Prostate gland (tissue), 2 donors: ENCODE measurements around the gene PPP4R1. TPM values are rescaled to one million over a fixed set of nuclear protein-coding genes. Genes with fewer than 3 reads are reported as not detected.

ENCODE experiments used
- DNase-seq: peaks from one replicate; pipeline ENCODE4 v3.0.0-alpha.2; 2019; ENCODE audit warnings: low spot score
- H3K27ac ChIP-seq, 2 donors: fragments of 200-600 bp; sonication (generic); 2 replicates each; pipeline ENCODE4 v1.5.1; 2017 to 2019
- H3K27me3 ChIP-seq: fragments of 200-600 bp; sonication (generic); replicated peaks from 2 replicates; pipeline ENCODE4 v1.5.1; 2019; ENCODE audit not compliant: insufficient read depth
- H3K36me3 ChIP-seq, 2 donors: fragments of 200-600 bp; sonication (generic); 1 replicate in 1 of 2; 2 replicates in 1 of 2; pipeline versions ENCODE4 v1.5.1 to v1.8.1; 2017 to 2019
- H3K4me1 ChIP-seq: fragments of 200-600 bp; sonication (generic); replicated peaks from 2 replicates; pipeline ENCODE4 v1.5.1; 2019
- H3K4me3 ChIP-seq, 2 donors: fragments of 200-600 bp; sonication (generic); 2 replicates each; pipeline ENCODE4 v1.5.1; 2017 to 2019
- H3K9me3 ChIP-seq: fragments of 200-600 bp; sonication (generic); 2 replicates; pipeline ENCODE4 v1.5.1; 2017
- POLR2A ChIP-seq: fragments of 450-650 bp; IDR thresholded peaks from one replicate; pipeline ENCODE4 v1.6.1; 2016; ENCODE audit warnings: antibody characterized with exemption, mild to moderate bottlenecking
- POLR2AphosphoS5 ChIP-seq: sonication (generic); formaldehyde crosslinking; IDR thresholded peaks from one replicate; pipeline ENCODE4 v1.6.1; 2017; ENCODE audit warnings: antibody characterized with exemption
- WGBS: methylation state at CpG from one replicate; pipeline ENCODE4 v1.1.5; 2018; 5-methylcytosine and 5-hydroxymethylcytosine counted together
- intact Hi-C: fragments of 100-400 bp; cut with DNase I; formaldehyde crosslinking; loops from one replicate; pipeline ENCODE4 v1.14.2; 2022
- total RNA-seq, 2 donors: library from RNA; depleted of rRNA; stranded (reverse); fragments of >200 nt; gene quantifications; one replicate each; pipeline ENCODE4 v1.1.0, GENCODE V29; 2016
- TF ChIP-seq, protein P1 (sequence below), 4 experiments: fragments of 200-600 bp in 2 of 4; fragments of 450-650 bp in 2 of 4; sonication (generic) in 2 of 4; IDR thresholded peaks; 1 replicate in 3 of 4; 2 replicates in 1 of 4; pipeline ENCODE4 v1.5.1; 2016 to 2019; ENCODE audit warnings: antibody characterized with exemption in 4 of 4, mild to moderate bottlenecking in 2 of 4, moderate library complexity in 2 of 4

Gene PPP4R1
- total RNA-seq, 2 donors from 2014 or later, result 39.1 to 67.0 TPM

DNA sequence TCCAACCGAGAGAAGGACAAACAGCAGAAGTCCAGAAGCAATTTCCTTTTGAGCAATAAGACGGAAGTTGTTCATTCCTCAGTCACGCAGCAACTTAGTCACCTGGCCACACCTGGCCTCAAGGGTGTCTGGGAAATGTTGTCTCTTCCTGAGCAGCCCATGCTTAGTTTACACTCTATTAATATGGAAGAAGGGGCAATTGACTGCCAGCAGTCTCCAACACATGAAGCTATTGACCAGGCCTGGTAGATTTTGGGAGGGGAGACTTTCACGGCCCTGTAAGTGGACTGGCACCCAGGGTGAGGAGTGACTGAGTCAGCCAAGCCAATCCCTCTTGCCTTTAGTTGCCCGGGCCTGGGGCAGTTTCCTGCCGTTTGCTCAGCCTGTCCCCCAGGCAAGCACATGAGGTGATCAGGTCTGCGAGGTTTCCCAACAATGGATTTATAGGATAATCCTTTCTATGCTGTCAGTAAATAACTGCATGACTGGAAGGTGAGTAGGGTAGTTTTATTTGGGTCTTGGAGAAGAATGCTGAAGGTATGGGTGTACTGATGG, 43.8 kb upstream of the PPP4R1 start:
- 71% methylated on average over 7 of the region's 7 CpGs for WGBS
- no peak overlapping the region for H3K4me3 ChIP-seq
- no peak for DNase-seq
- intact Hi-C loops, result no loop called here
- no peaks in the 10 kb centered on the region for H3K4me1 ChIP-seq
- TF ChIP-seq POLR2AphosphoS5 (no peak), POLR2A (no peak)
- TF ChIP-seq, protein P1, sequence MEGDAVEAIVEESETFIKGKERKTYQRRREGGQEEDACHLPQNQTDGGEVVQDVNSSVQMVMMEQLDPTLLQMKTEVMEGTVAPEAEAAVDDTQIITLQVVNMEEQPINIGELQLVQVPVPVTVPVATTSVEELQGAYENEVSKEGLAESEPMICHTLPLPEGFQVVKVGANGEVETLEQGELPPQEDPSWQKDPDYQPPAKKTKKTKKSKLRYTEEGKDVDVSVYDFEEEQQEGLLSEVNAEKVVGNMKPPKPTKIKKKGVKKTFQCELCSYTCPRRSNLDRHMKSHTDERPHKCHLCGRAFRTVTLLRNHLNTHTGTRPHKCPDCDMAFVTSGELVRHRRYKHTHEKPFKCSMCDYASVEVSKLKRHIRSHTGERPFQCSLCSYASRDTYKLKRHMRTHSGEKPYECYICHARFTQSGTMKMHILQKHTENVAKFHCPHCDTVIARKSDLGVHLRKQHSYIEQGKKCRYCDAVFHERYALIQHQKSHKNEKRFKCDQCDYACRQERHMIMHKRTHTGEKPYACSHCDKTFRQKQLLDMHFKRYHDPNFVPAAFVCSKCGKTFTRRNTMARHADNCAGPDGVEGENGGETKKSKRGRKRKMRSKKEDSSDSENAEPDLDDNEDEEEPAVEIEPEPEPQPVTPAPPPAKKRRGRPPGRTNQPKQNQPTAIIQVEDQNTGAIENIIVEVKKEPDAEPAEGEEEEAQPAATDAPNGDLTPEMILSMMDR (IDR thresholded peaks at IDR 0.05), result no peak
- no peaks in the 10 kb centered on the region for H3K9me3 ChIP-seq
- no peak overlapping the region for H3K27ac ChIP-seq
- H3K36me3 ChIP-seq, result no peaks in the 10 kb centered on the region
- no peaks in the 10 kb centered on the region for H3K27me3 ChIP-seq

DNA sequence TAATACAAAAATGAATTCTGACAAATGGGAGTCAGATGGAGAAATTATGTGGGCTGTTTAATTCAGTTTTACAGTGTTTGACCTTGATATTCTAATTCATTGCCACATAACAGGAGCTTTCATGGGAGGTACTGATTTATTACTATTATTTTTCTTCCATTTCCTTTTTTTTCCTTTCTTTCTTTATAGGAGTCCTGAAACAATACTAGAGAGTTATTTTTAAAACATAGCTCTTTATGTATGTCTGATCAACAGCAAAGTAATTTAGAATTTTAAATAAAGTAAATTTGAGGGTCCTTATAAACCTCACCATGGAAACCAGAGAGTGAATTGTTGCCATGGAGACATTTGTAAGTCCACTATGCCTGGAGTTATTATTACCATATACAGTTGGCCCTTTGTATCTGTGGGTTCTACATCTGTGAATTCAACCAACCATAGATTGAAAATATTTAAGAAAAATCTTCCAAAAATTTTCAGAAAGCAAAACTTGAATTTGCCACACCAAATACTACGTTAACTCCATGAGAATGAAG, 40.9 kb upstream of the PPP4R1 start:
- Histone ChIP-seq H3K36me3 (no peaks in the 10 kb centered on the region), H3K9me3 (no peaks in the 10 kb centered on the region), H3K4me3 (no peak overlapping the region), H3K27ac (no peak overlapping the region), H3K4me1 (no peaks in the 10 kb centered on the region), H3K27me3 (no peaks in the 10 kb centered on the region)
- no peak for TF ChIP-seq POLR2AphosphoS5
- TF ChIP-seq POLR2A, result no peak
- TF ChIP-seq, protein P1 (IDR thresholded peaks at IDR 0.05), result no peak
- whole genome bisulfite sequencing, result 87% methylated on average over 1 of the region's 1 CpG
- intact Hi-C loops, result no loop called here
- no peak for DNase-seq

DNA sequence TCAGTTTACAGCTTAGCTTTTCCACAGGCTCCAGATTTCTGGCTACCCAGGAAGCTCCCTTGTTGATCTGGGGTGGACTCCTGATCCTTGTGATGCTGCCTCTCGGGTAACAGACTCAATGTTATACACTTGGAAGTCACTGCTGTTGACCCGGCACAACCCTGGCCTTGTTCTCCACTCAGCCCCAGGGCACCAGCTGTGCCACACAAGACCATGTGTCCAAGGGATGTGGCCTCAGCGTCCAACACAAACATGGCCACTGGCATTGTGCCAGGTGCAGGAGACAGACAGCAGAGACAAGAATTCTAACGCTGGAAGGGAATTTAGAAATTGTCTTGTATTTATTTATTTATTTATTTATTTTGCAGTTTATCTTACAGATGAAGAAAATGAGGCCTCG, 39.0 kb upstream of the PPP4R1 start:
- no peaks in the 10 kb centered on the region for H3K27me3 ChIP-seq
- H3K9me3 ChIP-seq, result no peaks in the 10 kb centered on the region
- H3K4me3 ChIP-seq, result no peak overlapping the region
- no peak for DNase-seq
- no peak for TF ChIP-seq POLR2AphosphoS5
- TF ChIP-seq POLR2A, result no peak
- TF ChIP-seq, protein P1 (IDR thresholded peaks at IDR 0.05), result no peak
- intact Hi-C loops, result no loop called here
- no peak overlapping the region for H3K27ac ChIP-seq
- no peaks in the 10 kb centered on the region for H3K4me1 ChIP-seq
- no peaks in the 10 kb centered on the region for H3K36me3 ChIP-seq
- WGBS, result 57% methylated on average over 5 of the region's 5 CpGs

DNA sequence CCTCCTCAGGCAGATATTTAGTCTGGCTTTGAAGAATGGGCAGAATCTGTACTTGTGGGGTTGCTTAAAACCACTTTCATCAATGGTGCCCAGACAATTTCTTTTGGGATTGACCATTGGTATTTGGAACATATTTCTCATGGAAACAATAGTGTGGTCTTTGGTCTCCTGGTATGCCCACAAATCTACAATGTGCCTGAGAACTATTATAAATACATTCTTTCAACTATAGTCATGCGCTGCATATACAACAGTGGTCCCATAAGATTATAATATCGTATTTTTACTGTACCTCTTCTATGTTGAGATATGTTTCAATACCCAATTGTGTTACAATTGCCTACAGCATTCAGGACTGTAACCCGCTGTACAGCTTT, 34.8 kb upstream of the PPP4R1 start:
- no peak overlapping the region for H3K27ac ChIP-seq
- no peaks in the 10 kb centered on the region for H3K9me3 ChIP-seq
- intact Hi-C loops, result no loop called here
- no peaks in the 10 kb centered on the region for H3K36me3 ChIP-seq
- TF ChIP-seq POLR2AphosphoS5 (no peak), POLR2A (no peak)
- TF ChIP-seq, protein P1 (IDR thresholded peaks at IDR 0.05), result no peak
- DNase-seq, result no peak
- no peak overlapping the region for H3K4me3 ChIP-seq
- 93% methylated on average over 3 of the region's 3 CpGs for WGBS
- H3K4me1 ChIP-seq, result no peaks in the 10 kb centered on the region
- H3K27me3 ChIP-seq, result no peaks in the 10 kb centered on the region

DNA sequence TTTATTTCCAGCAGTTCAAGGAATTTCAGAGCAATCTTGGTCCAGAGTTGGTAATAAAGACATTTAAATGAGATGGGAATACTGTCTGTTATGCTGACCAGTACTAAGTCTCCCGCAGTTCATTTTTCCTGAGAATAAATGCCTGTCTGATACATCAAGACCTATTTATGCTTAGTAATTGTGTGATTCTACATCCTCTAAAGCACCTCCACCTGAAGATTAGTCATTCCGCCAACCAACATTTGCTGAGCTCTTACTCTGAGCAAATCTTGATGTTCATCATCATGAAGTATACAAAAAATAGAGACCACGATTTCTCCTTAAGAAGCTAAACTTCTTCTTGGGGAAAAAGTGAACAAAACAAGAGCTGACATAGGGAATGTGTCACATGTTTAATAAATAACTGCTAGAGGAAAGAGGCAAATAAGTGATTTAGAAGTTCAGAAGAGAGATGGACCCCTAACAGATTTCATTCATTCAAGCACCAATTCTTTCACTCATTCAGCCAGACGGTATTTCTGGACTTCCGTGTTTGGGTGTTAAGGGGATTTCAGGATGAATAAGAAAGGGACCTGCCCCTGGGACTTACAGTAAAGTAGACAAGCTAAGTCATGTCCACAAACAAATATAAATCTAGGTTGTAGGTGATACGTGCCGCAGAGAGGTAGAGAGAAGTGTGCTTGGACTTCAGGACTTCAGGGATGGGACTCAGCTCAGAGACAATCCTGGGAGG, 34.2 kb upstream of the PPP4R1 start:
- intact Hi-C loops, result no loop called here
- Histone ChIP-seq H3K27me3 (no peaks in the 10 kb centered on the region), H3K9me3 (no peaks in the 10 kb centered on the region), H3K27ac (no peak overlapping the region), H3K4me3 (no peak overlapping the region), H3K4me1 (no peaks in the 10 kb centered on the region), H3K36me3 (no peaks in the 10 kb centered on the region)
- WGBS, result 68% methylated on average over 7 of the region's 7 CpGs
- TF ChIP-seq POLR2AphosphoS5 (no peak), POLR2A (no peak)
- no peak for DNase-seq
